Endothelial cell of umbilical vein (primary cell): ENCODE measurements around the gene MAPK8IP3. TPM values are rescaled to one million over a fixed set of nuclear protein-coding genes. Genes with fewer than 3 reads are reported as not detected.

Experiments used
- BruUV-seq: library from RNA; stranded (reverse); fragments of 400-500 nt; replicated peaks from 2 replicates; lab custom pipeline; 2021; lab: Mats Ljungman, UMichigan
- CTCF ChIA-PET: fragments of 300-600, 350-600 bp; sonication (Branson Sonifier 250); formaldehyde crosslinking; loops from one replicate; lab custom pipeline; 2021; ENCODE audit warnings: antibody characterized with exemption, inconsistent platforms; lab: Charles Lee
- POLR2A ChIA-PET: fragments of 300-600, 350-600 bp; sonication (Branson Sonifier 250); formaldehyde crosslinking; loops from one replicate; lab custom pipeline; 2021; ENCODE audit warnings: antibody characterized with exemption, inconsistent platforms; lab: Charles Lee
- DNase-seq: peaks from one replicate; pipeline ENCODE4 v3.0.0-alpha.2; 2011; ENCODE audit warnings: low read depth, low spot score
- FAIRE-seq: peaks from 2 replicates; lab custom pipeline; 2011; peaks lifted over from hg19 to GRCh38; lab: Jason Lieb, UNC
- H2AFZ ChIP-seq: 2 replicates; pipeline ENCODE4 v1.6.0; 2012; ENCODE audit warnings: low read depth, low read length, control low read depth, inconsistent platforms
- H3K27ac ChIP-seq: 2 replicates; pipeline ENCODE4 v1.5.1; 2011; ENCODE audit warnings: low read depth, mild to moderate bottlenecking, control low read depth, low read length, moderate library complexity; ENCODE audit not compliant: insufficient read depth
- H3K27me3 ChIP-seq, 2 experiments: 2 replicates each; pipeline versions ENCODE4 v1.6.0 to v1.6.1; 2011; ENCODE audit warnings: low read length in 2 of 2, mixed read lengths in 1 of 2; ENCODE audit not compliant: control insufficient read depth in 2 of 2, insufficient read depth in 2 of 2
- H3K36me3 ChIP-seq, 2 experiments: 2 replicates in 1 of 2; 3 replicates in 1 of 2; pipeline ENCODE4 v1.5.1; 2011; ENCODE audit warnings: low read length in 2 of 2, mild to moderate bottlenecking in 1 of 2, moderate library complexity in 1 of 2; ENCODE audit not compliant: control insufficient read depth in 2 of 2, insufficient read depth in 2 of 2; ENCODE audit errors: extremely low read depth in 1 of 2
- H3K4me1 ChIP-seq: 3 replicates; pipeline ENCODE4 v1.5.1; 2011; ENCODE audit warnings: mild to moderate bottlenecking, low read length; ENCODE audit not compliant: control insufficient read depth, insufficient read depth; ENCODE audit errors: extremely low read depth
- H3K4me2 ChIP-seq: 2 replicates; pipeline ENCODE4 v1.6.1; 2011; ENCODE audit warnings: low read length, control low read depth, mixed read lengths; ENCODE audit not compliant: insufficient read depth
- H3K4me3 ChIP-seq, 3 experiments: fragments of 200-600 bp in 1 of 3; sonication (generic), shearing (Covaris generic) in 1 of 3; replicated peaks in 1 of 3; 2 replicates each; pipeline ENCODE4 v1.5.1; 2011 to 2016; ENCODE audit warnings: control low read depth in 3 of 3, low read length in 3 of 3, mild to moderate bottlenecking in 2 of 3, inconsistent platforms in 1 of 3, low read depth in 1 of 3, moderate library complexity in 1 of 3; ENCODE audit not compliant: insufficient read depth in 1 of 3
- H3K79me2 ChIP-seq: 2 replicates; pipeline ENCODE4 v1.6.0; 2012; ENCODE audit warnings: low read length, inconsistent platforms; ENCODE audit not compliant: control insufficient read depth, insufficient read depth
- H3K9ac ChIP-seq: replicated peaks from 2 replicates; pipeline ENCODE3; 2011; ENCODE audit warnings: low read length, control low read depth; ENCODE audit not compliant: insufficient read depth; ENCODE audit errors: extremely low read depth
- H3K9me1 ChIP-seq: replicated peaks from 3 replicates; pipeline ENCODE4 v1.6.0; 2011; ENCODE audit warnings: mild to moderate bottlenecking, low read length; ENCODE audit not compliant: control insufficient read depth, insufficient read depth; ENCODE audit errors: extremely low read depth
- H3K9me3 ChIP-seq: replicated peaks from 2 replicates; pipeline ENCODE4 v1.5.1; 2012; ENCODE audit warnings: low read length, inconsistent platforms; ENCODE audit not compliant: control insufficient read depth, insufficient read depth
- H4K20me1 ChIP-seq: replicated peaks from 2 replicates; pipeline ENCODE3; 2011; ENCODE audit warnings: mild to moderate bottlenecking, low read length; ENCODE audit not compliant: control insufficient read depth, insufficient read depth; ENCODE audit errors: extremely low read depth
- FOS ChIP-seq: IDR thresholded peaks from 2 replicates; pipeline ENCODE4 v1.6.1; 2011; ENCODE audit warnings: mild to moderate bottlenecking, low read length, moderate library complexity, borderline replicate concordance; ENCODE audit not compliant: insufficient read depth
- GATA2 ChIP-seq: IDR thresholded peaks from 2 replicates; pipeline ENCODE4 v1.7.0; 2011; ENCODE audit warnings: low read depth, mild to moderate bottlenecking, moderate library complexity, mixed read lengths, low read length; ENCODE audit not compliant: insufficient read length, insufficient read depth
- JUN ChIP-seq: IDR thresholded peaks from 2 replicates; pipeline ENCODE4 v1.6.1; 2011; ENCODE audit warnings: borderline replicate concordance, low read depth; ENCODE audit not compliant: insufficient read length, insufficient read depth
- MYC ChIP-seq: IDR thresholded peaks from one replicate; pipeline ENCODE4 v1.6.1; 2011; ENCODE audit warnings: mild to moderate bottlenecking, low read depth, low read length
- POLR2A ChIP-seq: IDR thresholded peaks from 2 replicates; pipeline ENCODE4 v1.6.1; 2012; ENCODE audit warnings: low read depth, mild to moderate bottlenecking, control low read depth, low read length
- POLR2AphosphoS5 ChIP-seq: IDR thresholded peaks from 2 replicates; pipeline ENCODE4 v1.6.1; 2012; ENCODE audit warnings: low read depth, mild to moderate bottlenecking, control low read depth, low read length, moderate library complexity; ENCODE audit not compliant: insufficient read depth
- dilution Hi-C: fragments of 300-500 bp; cut with MboI; formaldehyde crosslinking; loops from one replicate; pipeline ENCODE4 v1.15.0; 2019; ENCODE audit warnings: low sequenced_read_pairs; ENCODE audit not compliant: extremely low pct_ligation_motif_present
- intact Hi-C: fragments of 100-400 bp; cut with micrococcal nuclease; formaldehyde crosslinking; loops from one replicate; pipeline ENCODE4 v1.10.0; 2022
- polyA plus RNA-seq, 4 experiments: library from polyadenylated mRNA; depleted of rRNA in 3 of 4; stranded (reverse) in 3 of 4; unstranded in 1 of 4; fragments of >200 nt; gene quantifications; 2 replicates each; pipeline versions ENCODE4 v1.2.1 to v1.2.3, GENCODE V29; 2011 to 2012; ENCODE audit warnings: missing spikeins in 1 of 4
- total RNA-seq: library from RNA; stranded (reverse); gene quantifications from 2 replicates; pipeline ENCODE4 v1.2.3, GENCODE V29; 2021
- TF ChIP-seq, protein P1 (sequence below), 2 donors: IDR thresholded peaks; 1 replicate in 1 of 2; 2 replicates in 1 of 2; pipeline ENCODE4 v1.5.1; 2011; ENCODE audit warnings: low read length in 2 of 2, mild to moderate bottlenecking in 2 of 2, moderate library complexity in 2 of 2, control low read depth in 1 of 2, inconsistent platforms in 1 of 2, low read depth in 1 of 2; ENCODE audit not compliant: insufficient read depth in 1 of 2; ENCODE audit errors: extremely low read depth in 1 of 2
- TF ChIP-seq, protein P2 (sequence below): IDR thresholded peaks from 2 replicates; pipeline ENCODE4 v1.6.1; 2011; ENCODE audit not compliant: insufficient read depth, insufficient read length

MAPK8IP3 gene
- total and polyA plus RNA-seq, 2 donors (not counting 3 experiments of a cell fraction or from before 2014, with no cell fraction given), result 40.7 to 92.2 TPM

DNA sequence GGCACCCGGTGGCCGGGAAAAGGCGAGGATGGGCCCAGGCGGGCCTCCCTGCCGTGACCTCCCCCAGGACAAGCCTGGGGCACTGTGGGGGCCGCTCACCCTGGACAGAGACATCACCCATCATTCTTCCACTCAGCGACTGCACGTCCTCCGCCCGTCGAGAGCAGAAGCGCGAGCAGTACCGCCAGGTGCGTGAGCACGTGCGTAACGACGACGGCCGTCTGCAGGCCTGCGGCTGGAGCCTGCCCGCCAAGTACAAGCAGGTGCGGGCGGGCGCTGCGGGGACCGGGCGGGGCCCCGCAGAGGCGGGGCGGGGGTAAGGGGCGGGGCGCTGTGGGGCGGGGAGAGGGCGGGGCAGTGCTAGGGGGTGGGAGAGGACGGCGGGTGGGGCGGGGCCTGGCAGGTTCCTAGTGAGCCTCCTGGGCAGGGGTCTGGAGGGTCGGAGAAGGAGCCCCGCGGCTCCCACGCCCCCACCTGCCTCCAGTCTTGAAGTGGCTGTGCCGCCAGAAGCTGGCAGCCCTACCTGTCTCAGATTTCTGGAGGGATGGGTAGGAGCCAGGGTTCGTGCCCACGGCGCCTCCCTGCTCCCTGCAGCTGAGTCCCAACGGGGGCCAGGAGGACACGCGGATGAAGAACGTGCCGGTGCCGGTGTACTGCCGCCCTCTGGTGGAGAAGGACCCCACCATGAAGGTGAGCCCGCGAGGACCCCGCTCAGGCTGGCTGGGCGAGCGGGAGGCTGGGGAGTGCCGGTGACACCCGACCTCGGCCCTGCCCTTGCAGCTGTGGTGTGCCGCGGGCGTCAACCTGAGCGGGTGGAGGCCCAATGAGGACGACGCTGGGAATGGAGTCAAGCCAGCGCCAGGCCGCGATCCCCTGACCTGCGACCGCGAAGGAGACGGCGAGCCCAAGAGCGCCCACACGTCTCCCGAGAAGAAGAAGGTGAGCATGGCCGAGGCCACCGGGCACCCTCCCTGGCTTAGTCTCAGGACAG is 57.8 kb downstream of the MAPK8IP3 start:
- peaks cover 5 to 58% of the 10 kb centered on the region in 2 experiments for H3K36me3 ChIP-seq
- H2AFZ ChIP-seq, result no peak overlapping the region
- BruUV-seq, result no TSS peak
- H3K9ac ChIP-seq, result no peak overlapping the region
- FAIRE-seq, result no peak
- ChIA-PET POLR2A (no interaction called here), CTCF (interaction anchor here (0.7 to 1.6 kb wide), 2 partner anchors 40 to 58 kb away, joined by 4 read pairs; partner anchors contain the start of gene MAPK8IP3)
- H3K27me3 ChIP-seq, result no peaks in the 10 kb centered on the region
- no peaks in the 10 kb centered on the region for H3K9me3 ChIP-seq
- no peak for DNase-seq
- intact Hi-C loops, result no loop called here
- no peak for TF ChIP-seq POLR2AphosphoS5
- TF ChIP-seq, protein P1, sequence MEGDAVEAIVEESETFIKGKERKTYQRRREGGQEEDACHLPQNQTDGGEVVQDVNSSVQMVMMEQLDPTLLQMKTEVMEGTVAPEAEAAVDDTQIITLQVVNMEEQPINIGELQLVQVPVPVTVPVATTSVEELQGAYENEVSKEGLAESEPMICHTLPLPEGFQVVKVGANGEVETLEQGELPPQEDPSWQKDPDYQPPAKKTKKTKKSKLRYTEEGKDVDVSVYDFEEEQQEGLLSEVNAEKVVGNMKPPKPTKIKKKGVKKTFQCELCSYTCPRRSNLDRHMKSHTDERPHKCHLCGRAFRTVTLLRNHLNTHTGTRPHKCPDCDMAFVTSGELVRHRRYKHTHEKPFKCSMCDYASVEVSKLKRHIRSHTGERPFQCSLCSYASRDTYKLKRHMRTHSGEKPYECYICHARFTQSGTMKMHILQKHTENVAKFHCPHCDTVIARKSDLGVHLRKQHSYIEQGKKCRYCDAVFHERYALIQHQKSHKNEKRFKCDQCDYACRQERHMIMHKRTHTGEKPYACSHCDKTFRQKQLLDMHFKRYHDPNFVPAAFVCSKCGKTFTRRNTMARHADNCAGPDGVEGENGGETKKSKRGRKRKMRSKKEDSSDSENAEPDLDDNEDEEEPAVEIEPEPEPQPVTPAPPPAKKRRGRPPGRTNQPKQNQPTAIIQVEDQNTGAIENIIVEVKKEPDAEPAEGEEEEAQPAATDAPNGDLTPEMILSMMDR (IDR thresholded peaks at IDR 0.05; ENCODE audit: extremely low read depth in 1 of 2, insufficient read depth in 1 of 2, low read depth in 1 of 2, low read length in 2 of 2), result peak; percentile 26 to 49
- no peak overlapping the region for H3K27ac ChIP-seq
- no peaks in the 10 kb centered on the region for H3K4me1 ChIP-seq
- no peaks in the 10 kb centered on the region for H4K20me1 ChIP-seq
- dilution Hi-C loops, result no loop called here
- no peaks in the 10 kb centered on the region for H3K79me2 ChIP-seq
- H3K9me1 ChIP-seq, result no peaks in the 10 kb centered on the region
- no peak overlapping the region for H3K4me2 ChIP-seq
- no peak overlapping the region for H3K4me3 ChIP-seq

DNA sequence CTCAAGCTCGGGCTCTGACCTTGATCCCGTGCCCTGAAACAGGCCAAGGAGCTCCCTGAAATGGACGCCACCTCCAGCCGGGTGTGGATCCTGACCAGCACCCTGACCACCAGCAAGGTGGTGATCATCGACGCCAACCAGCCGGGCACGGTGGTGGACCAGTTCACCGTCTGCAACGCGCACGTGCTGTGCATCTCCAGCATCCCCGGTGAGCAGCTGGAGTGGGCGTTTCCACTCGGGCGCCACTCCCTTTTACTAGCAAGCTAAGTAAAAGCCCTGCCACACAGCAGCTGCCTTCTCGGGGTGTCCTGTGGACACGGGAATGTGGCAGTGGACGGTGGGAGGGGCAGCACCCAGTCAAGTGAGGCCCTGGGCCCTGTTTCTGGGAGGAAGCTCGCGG is 59.0 kb downstream of the MAPK8IP3 start:
- dilution Hi-C loops, result no loop called here
- no peak for DNase-seq
- Histone ChIP-seq H3K27ac (no peak overlapping the region), H3K4me1 (no peaks in the 10 kb centered on the region), H4K20me1 (no peaks in the 10 kb centered on the region), H3K79me2 (no peaks in the 10 kb centered on the region), H3K36me3 (peaks cover 5 to 59% of the 10 kb centered on the region in 2 experiments), H3K9ac (no peak overlapping the region), H3K9me1 (no peaks in the 10 kb centered on the region), H3K4me3 (no peak overlapping the region), H3K4me2 (no peak overlapping the region), H3K27me3 (no peaks in the 10 kb centered on the region), H3K9me3 (no peaks in the 10 kb centered on the region), H2AFZ (no peak overlapping the region)
- no peak for FAIRE-seq
- TF ChIP-seq, protein P2, sequence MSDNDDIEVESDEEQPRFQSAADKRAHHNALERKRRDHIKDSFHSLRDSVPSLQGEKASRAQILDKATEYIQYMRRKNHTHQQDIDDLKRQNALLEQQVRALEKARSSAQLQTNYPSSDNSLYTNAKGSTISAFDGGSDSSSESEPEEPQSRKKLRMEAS, result no peak
- TF ChIP-seq MYC (no peak), FOS (no peak), JUN (no peak), POLR2AphosphoS5 (no peak), POLR2A (no peak), GATA2 (no peak)
- ChIA-PET POLR2A (no interaction called here), CTCF (interaction anchor here (0.6 to 1.6 kb wide), 4 partner anchors 18 to 402 kb away, joined by 3 to 4 read pairs (median 4); partner anchors contain the start of genes NUBP2 and SPSB3)
- BruUV-seq, result no TSS peak
- intact Hi-C loops, result no loop called here
